ENCODE data around the gene LETM1. TPM values are rescaled to one million over a fixed set of nuclear protein-coding genes. Genes with fewer than 3 reads are reported as not detected.

Gene LETM1
- total and polyA plus RNA-seq, 8 donors: 5.3 to 255 (median 52.1) TPM

GRCh38 chr4:1895971-1896657 lies 40.2 kb upstream of the LETM1 start:
- H3K27me3 ChIP-seq: no peaks in the 10 kb centered on the region
- TF ChIP-seq CTCF (IDR thresholded peaks at IDR 0.05) (no peak), POLR2AphosphoS5 (IDR thresholded peaks at IDR 0.05) (no peak), EP300 (IDR thresholded peaks at IDR 0.05) (no peak), POLR2A (IDR thresholded peaks at IDR 0.05) (no peak)
- no peaks in the 10 kb centered on the region for H3K9me3 ChIP-seq
- no peak overlapping the region for H3K4me3 ChIP-seq
- peaks cover 2 to 8% (median 7%) of the 10 kb centered on the region in 4 donors for H3K36me3 ChIP-seq
- intact Hi-C loops (cut with DNase I; ENCODE audit: low total_unique reads): no loop called here
- no peak overlapping the region for H3K27ac ChIP-seq
- 87 to 95% (median 94%) methylated on average over 7 to 8 of the region's 8 CpGs for WGBS, 5 donors
- H3K4me1 ChIP-seq: peaks cover 0 to 11% (median 3%) of the 10 kb centered on the region in 4 donors
- no peak for DNase-seq

- no peaks in the 10 kb centered on the region for H3K9me3 ChIP-seq
- TF ChIP-seq EP300 (IDR thresholded peaks at IDR 0.05): no peak
- TF ChIP-seq CTCF (IDR thresholded peaks at IDR 0.05): no peak
- TF ChIP-seq POLR2A (IDR thresholded peaks at IDR 0.05): no peak
- no peak for TF ChIP-seq POLR2AphosphoS5 (IDR thresholded peaks at IDR 0.05)
- DNase-seq: no peak
- intact Hi-C loops (cut with DNase I; ENCODE audit: low total_unique reads): no loop called here
- no peak overlapping the region for H3K4me3 ChIP-seq
- no peaks in the 10 kb centered on the region for H3K27me3 ChIP-seq
- 93 to 95% (median 94%) methylated on average over 10 to 11 of the region's 11 CpGs for WGBS, 5 donors
- H3K4me1 ChIP-seq: peaks cover 0 to 11% (median 0%) of the 10 kb centered on the region in 4 donors
- H3K27ac ChIP-seq: no peak overlapping the region
- peaks cover 0 to 3% (median 0%) of the 10 kb centered on the region in 4 donors for H3K36me3 ChIP-seq
Observed at GRCh38 chr4:1890979-1891570, 35.1 kb upstream of the LETM1 start.

GRCh38 chr4:1887052-1887451 lies 31.1 kb upstream of the LETM1 start:
- Histone ChIP-seq H3K27ac (no peak overlapping the region), H3K9me3 (no peaks in the 10 kb centered on the region), H3K36me3 (no peaks in the 10 kb centered on the region), H3K27me3 (no peaks in the 10 kb centered on the region), H3K4me3 (no peak overlapping the region), H3K4me1 (peaks cover 0 to 20% (median 0%) of the 10 kb centered on the region in 4 donors)
- 59 to 77% (median 63%) methylated on average over 2 of the region's 2 CpGs for WGBS, 5 donors
- intact Hi-C loops (cut with DNase I; ENCODE audit: low total_unique reads): no loop called here
- TF ChIP-seq POLR2AphosphoS5 (IDR thresholded peaks at IDR 0.05): no peak
- no peak for DNase-seq

GRCh38 chr4:1885414-1885813 lies 29.5 kb upstream of the LETM1 start:
- H3K4me3 ChIP-seq: no peak overlapping the region
- TF ChIP-seq POLR2AphosphoS5 (IDR thresholded peaks at IDR 0.05): no peak
- TF ChIP-seq EP300 (IDR thresholded peaks at IDR 0.05): no peak
- no peak for TF ChIP-seq CTCF (IDR thresholded peaks at IDR 0.05)
- TF ChIP-seq POLR2A (IDR thresholded peaks at IDR 0.05): no peak
- 48 to 77% (median 53%) methylated on average over 2 of the region's 2 CpGs for WGBS, 5 donors
- peaks cover 0 to 29% (median 0%) of the 10 kb centered on the region in 4 donors for H3K4me1 ChIP-seq
- H3K9me3 ChIP-seq: no peaks in the 10 kb centered on the region
- no peaks in the 10 kb centered on the region for H3K27me3 ChIP-seq
- H3K27ac ChIP-seq: no peak overlapping the region
- no peak for DNase-seq
- intact Hi-C loops (cut with DNase I; ENCODE audit: low total_unique reads): no loop called here
- no peaks in the 10 kb centered on the region for H3K36me3 ChIP-seq

- TF ChIP-seq CTCF (IDR thresholded peaks at IDR 0.05) (no peak), POLR2A (IDR thresholded peaks at IDR 0.05) (no peak), POLR2AphosphoS5 (IDR thresholded peaks at IDR 0.05) (no peak), EP300 (IDR thresholded peaks at IDR 0.05) (no peak)
- no peak for DNase-seq
- Histone ChIP-seq H3K4me1 (peaks cover 0 to 29% (median 0%) of the 10 kb centered on the region in 4 donors), H3K9me3 (no peaks in the 10 kb centered on the region), H3K27me3 (no peaks in the 10 kb centered on the region), H3K4me3 (no peak overlapping the region), H3K36me3 (no peaks in the 10 kb centered on the region), H3K27ac (no peak overlapping the region)
- intact Hi-C loops (cut with DNase I; ENCODE audit: low total_unique reads): no loop called here
- WGBS, 5 donors: 86 to 94% (median 90%) methylated on average over 8 of the region's 8 CpGs
Observed at GRCh38 chr4:1883583-1883982, 27.6 kb upstream of the LETM1 start.

Measured in stomach (tissue), 9 donors.